Astrocyte of the cerebellum (primary cell): ENCODE data around the gene CES3.
"Not testable (repeated sequence)": the region's sequence is repeated elsewhere in the genome, so short reads cannot be mapped to it uniquely, and the experiment has no call there.

Experiments
- DNase-seq: peaks from one replicate; pipeline ENCODE4 v3.0.0-alpha.2; 2011; ENCODE audit warnings: low read depth
- H3K4me3 ChIP-seq: 2 replicates; pipeline ENCODE4 v1.5.1; 2011; ENCODE audit warnings: mild to moderate bottlenecking, low read depth, low read length, moderate library complexity
- CTCF ChIP-seq: IDR thresholded peaks from 2 replicates; pipeline ENCODE4 v1.5.1; 2012; ENCODE audit warnings: low read length, low read depth, moderate library complexity, mild to moderate bottlenecking; ENCODE audit errors: missing control alignments
- in situ Hi-C: cut with HindIII; loops from 2 replicates; pipeline ENCODE4 v1.10.0; 2017; ENCODE audit warnings: low sequenced_read_pairs

Gene CES3

DNA sequence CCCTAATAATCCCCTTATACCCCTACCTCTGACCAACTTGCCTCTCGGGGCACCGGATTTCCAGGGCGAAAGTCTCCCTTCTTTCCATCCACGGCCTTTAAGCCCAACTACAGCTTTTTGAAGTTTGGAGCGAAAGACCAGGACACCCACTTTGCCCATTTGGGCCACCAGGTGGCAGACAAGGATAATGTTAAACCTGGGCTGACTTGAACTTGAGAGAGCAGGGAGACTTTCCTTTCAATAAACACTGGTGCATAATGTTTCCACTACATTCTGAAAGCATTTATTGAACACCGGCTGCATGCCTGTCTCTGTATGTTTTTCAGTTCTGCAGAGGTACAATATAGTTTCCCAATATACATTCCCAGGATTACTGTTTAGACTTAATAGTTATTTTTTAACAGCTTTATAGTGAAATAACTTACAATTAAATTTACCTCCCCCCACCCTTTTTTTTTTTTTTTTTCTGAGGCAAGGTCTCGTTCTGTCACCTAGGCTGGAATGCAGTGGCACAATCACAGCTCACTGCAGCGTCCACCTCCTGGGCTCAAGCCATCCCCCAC, 6.9 kb upstream of the CES3 start:
- TF ChIP-seq CTCF = peak; percentile 88
- DNase-seq = peak; percentile 55
- in situ Hi-C loops = no loop called here
- H3K4me3 ChIP-seq = no peak overlapping the region

GRCh38 chr16:66955363-66956153, 5.5 kb upstream of the CES3 start:
- in situ Hi-C loops, DNase-seq, H3K4me3 ChIP-seq: not testable (repeated sequence)

DNA sequence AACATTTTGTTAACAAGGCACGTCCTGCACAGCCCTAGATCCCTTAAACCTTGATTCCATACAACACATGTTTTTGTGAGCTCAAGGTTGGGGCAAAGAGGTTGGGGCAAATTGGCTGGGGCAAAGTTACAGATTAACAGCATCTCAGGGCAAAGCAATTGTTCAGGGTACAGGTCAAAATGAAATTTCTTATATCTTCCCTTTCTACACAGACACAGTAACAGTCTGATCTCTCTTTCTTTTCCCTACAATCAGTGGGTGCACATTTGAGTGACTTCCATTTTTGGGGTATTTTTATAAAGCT, 5.0 kb upstream of the CES3 start:
- H3K4me3 ChIP-seq, DNase-seq, in situ Hi-C loops: not testable (repeated sequence)

DNA sequence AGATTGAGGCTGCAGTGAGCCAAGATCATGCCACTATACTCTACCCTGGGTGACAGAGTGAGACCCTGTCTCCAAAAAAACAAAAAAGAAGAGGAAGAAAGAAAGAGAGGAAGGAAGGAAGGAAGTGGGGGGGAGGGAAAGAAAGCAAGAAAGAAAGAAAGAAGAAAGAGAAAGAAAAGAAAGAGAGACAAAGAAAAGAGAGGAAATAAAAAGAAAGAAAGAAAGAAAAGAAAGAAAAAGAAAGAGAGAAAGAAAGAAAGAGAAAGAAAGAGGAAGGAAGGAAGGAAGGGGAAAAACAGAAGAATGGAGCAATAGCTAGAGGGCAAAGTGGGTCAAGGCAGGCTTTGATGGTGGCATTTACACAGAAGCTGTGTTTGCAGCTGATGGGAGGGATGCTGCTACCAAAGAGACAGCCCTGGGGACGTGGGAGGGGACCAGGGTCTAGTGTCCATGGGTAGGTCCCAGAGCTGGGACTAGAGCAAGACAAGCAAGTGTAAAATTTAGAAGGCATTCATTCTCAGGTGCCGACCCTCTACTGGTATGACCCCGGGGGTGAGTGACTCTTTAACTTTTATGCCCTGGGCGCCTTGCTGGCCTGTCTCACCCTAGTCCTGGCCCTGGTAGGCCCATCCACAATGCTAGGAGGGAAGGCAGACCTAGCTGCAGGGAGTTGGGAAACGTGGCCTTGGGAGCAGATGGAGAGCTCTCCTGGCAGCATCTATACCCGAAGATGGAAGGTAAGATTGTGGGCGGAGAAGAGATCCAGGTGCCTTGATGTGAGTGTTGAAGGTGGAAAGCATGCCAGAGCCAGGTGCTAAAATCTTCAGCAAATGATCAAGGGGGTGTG, 2.0 kb upstream of the CES3 start:
- in situ Hi-C loops = no loop called here
- DNase-seq = no peak
- no peak overlapping the region for H3K4me3 ChIP-seq
- TF ChIP-seq CTCF = no peak

DNA sequence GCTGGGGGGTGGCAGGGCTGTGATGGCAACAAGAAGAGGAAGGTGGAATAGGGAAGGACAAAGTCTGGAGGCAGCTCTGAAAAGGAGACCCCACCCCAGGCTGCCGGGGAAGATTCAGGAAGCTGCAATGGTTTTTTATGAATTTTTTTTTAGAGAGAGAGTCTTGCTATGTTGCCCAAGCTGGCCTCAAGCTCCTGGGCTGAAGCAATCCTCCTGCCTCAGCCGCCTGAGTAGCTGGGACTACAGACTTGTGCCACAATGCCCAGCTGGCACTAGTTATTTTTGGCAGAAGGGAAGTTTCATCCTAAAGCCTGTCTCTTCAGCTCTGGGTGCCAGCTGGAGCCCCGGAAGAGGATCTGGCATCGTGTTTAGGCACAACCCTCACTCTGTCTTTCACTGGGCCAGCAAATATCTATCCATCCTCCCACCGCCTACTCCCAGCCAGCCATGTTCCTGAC, 1.3 kb upstream of the CES3 start:
- no peak overlapping the region for H3K4me3 ChIP-seq
- TF ChIP-seq CTCF = no peak
- in situ Hi-C loops = no loop called here
- DNase-seq = no peak

- no peak overlapping the region for H3K4me3 ChIP-seq
- DNase-seq = no peak
- no peak for TF ChIP-seq CTCF
- in situ Hi-C loops = no loop called here
Measured at GRCh38 chr16:66960270-66960669, 796 bp upstream of the CES3 start.

DNA sequence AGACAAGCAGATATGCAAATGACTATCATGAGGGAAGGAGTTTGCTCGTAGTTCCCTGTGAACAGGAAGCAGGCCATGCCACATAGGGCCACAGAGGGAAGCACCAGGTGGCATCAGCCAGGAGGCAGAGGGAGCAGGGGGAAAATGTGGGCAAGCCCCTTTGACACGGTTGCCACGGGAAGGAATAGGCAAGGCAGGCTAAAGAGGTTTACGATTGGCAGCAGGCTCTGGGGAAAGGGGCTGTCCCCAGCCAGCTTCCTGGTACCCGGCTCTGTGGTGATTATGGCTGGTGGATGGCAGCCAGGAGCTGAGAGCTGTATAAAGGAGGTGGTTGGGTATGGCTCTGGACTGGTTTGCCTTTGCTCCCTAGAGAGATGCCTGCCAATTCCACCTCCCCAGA, 848 bp downstream of the CES3 start:
- TF ChIP-seq CTCF = no peak
- no peak for DNase-seq
- no peak overlapping the region for H3K4me3 ChIP-seq
- in situ Hi-C loops = no loop called here
